SH-SY5Y (cell line): ENCODE measurements around the gene ZNF710.

Experiments used
- GATA2 ChIP-seq: IDR thresholded peaks from 2 replicates; pipeline ENCODE4 v1.6.1; 2011; ENCODE audit warnings: mild to moderate bottlenecking, low read depth, low read length
- GATA3 ChIP-seq: IDR thresholded peaks from 2 replicates; pipeline ENCODE4 v1.6.1; 2011; ENCODE audit warnings: low read depth, mild to moderate bottlenecking, low read length, moderate library complexity

ZNF710 gene

GRCh38 chr15:90049666-90050604, 48.8 kb downstream of the ZNF710 start:
- no peak for TF ChIP-seq GATA2
- no peak for TF ChIP-seq GATA3

DNA sequence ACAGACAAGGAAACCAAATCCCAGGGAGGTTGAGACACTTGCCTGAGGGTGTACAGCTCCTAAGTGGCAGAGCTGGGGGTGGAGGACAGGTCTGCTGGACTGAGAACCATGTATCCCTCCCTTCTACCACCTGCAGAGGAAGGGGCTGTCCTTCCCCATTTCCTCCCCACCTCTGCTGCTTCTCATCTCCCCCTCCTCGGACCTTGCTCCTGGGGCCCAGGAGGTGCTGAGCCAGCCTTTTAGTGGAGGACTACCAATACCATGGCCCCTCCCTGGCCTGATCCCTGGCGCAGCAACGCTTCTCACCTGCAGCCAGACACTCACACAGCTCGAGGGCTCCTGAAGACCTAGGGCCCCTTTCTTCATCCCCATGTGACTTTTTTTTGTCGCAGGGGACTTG, 50.8 kb downstream of the ZNF710 start:
- TF ChIP-seq GATA2 (no peak), GATA3 (no peak)

DNA sequence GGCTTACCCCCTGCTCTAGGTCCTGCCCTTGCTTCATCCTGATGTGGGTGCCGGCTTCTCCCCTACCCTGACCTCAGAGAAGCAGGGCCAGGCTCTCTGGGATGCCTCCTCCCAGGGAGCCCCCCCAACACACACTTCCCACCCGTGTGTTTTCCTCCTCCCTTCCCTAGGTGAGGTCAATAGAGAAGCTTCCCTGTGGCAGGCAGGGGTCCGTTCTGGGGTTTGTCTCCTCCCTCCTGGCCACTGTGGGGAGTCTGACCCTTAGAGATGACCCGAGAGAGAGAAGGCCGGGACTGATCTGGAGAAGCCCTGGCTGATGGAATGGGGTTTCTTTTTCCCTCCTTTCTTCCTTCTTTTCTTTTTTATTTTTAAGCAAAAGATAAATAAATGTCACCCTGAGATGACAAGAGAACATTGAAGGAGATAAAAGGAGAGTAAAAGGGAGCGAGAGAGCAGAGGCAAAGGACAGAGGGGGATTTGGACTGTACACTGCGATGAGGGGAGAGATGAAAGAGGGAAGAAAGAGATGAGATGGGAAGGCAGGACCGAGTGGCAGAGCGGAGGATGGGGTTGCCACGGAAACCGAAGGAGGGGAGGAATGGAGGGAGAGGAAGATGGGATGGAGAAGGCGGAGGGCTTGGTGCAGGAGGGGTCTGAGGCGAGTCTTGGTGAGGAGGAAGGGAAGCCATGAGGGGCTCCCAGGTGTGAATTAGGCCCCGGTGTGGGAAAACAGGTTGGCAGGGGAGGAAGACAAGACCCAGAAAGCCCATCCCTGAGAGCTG, 52.8 kb downstream of the ZNF710 start:
- TF ChIP-seq GATA3 (no peak), GATA2 (no peak)

DNA sequence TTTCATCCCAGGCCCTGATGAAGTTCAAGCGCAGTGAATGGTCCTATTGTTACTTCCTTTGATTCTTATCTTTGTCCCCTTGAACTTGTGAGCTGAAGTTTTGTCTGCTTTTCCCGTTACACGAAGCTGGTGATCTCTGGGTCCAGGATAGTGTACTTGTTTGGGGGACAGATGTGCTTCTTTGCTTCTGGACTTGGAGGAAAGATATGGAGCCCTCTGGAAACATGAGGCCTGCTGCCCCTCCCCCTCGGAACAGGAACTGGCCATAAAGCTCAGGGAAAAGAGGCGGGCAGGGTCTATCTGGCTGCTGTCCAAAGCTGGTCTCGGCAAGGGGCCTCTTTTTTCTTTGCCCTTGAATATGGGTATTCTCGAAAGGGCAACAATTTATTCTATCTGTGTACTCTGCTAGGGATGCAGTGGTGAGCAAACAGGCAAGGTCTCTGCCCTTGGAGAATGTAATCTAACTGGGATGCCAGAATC, 53.5 kb downstream of the ZNF710 start:
- 0 out of 2 replicates have a peak, but pooled peaks have one; percentile 30 for TF ChIP-seq GATA2
- no peak for TF ChIP-seq GATA3

DNA sequence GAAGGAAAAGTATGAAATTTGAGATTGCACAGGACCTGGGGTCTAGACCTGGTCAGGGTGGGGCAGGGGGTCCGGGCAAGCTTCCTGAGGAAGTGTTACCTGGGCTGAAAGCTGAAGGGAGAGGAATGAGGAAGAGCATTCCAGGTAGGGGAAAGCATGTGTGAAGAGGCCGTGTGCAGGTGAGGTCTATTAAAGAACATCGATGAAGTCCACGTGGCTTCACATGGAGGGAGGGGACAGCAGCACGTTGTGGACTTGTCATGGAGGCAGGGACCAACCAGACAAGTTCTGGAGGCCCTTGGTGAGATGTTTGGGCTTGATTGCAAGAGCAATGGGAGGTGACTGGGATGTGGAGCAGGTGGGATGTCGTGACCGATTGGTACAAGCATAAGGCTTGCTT, 54.1 kb downstream of the ZNF710 start:
- no peak for TF ChIP-seq GATA3
- TF ChIP-seq GATA2, result no peak

GRCh38 chr15:90056529-90056928, 55.4 kb downstream of the ZNF710 start:
- TF ChIP-seq GATA3, result no peak
- TF ChIP-seq GATA2, result no peak

DNA sequence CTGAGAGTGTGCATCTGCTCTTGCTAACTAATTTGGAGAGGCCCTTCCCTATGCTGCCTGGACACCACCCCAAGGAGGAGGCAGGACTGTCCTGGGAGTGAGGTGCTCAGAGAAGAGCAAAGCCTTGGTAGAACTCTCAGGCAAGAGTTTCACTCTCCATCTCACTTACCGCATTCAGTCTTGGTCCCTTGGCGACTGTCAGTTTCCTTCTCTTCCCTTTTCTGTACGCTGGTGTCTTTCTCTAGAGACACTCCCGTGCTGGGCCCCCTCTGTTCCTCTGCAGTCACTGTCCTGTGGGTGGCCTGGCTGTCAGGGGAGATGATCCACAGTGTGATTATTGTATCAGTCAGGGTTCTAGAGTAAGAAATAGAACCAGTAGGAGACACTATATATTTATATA, 57.2 kb downstream of the ZNF710 start:
- no peak for TF ChIP-seq GATA3
- no peak for TF ChIP-seq GATA2

- TF ChIP-seq GATA3 (no peak), GATA2 (no peak)
These were observed 57.7 kb downstream of the ZNF710 start for GRCh38 chr15:90058775-90059174.

DNA sequence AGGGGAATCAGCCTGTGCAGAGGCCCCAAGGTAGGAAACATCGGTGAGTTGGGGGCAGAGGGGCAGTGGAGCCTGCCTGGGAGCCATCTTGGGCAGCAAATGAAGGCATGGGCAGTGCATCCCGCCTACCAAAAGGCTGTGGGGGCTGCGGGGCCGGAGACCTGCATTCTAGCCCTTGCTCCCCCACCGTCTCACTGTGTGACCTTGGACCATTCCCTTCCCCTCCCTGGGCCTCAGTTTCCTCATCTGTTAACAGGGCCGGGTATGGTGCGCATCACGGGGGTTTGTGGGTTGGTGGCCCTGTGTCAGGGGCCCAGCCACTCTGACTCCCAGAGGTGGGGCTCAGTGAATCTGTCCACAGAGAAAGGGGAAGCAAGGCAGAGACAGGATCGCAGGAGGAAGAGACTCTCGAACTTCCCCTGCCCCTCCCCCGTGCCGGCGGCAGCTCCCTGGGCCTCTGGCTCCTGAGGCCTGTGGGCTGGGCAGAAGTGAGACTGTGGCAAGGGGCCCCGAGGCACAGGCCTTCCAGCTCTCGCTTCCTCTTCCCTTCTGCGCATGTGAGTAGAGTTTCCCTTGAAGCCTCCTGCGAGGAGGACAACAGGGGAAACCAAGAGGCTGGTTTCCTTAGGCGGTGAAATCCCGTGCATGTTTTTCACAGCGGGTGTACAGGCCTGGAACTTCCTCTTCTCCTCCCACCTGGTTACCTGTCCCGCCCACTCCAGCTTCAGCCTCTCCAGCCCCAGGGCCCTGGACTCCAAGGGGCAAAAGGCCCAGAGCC, 58.3 kb downstream of the ZNF710 start:
- TF ChIP-seq GATA3, result no peak
- no peak for TF ChIP-seq GATA2

DNA sequence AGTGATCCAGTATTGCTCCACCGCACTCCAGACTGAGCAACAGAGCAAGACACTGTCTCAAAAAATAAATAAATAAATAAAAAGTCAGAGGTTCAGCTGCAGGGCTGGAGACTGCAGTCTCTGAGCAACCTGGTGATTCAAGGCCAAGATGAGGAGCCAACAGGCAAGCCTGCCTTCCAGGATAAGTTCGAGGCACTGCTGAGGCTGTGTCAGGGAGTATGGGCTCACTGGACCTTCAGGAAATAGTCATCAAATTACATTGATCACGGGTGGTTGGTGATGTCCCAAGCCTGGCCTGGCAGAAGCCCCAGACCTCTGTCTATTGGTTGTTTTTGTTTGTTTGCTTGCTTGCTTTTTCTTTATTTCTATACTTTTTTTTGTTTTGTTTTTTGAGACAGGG, 59.7 kb downstream of the ZNF710 start:
- no peak for TF ChIP-seq GATA3
- TF ChIP-seq GATA2, result no peak

DNA sequence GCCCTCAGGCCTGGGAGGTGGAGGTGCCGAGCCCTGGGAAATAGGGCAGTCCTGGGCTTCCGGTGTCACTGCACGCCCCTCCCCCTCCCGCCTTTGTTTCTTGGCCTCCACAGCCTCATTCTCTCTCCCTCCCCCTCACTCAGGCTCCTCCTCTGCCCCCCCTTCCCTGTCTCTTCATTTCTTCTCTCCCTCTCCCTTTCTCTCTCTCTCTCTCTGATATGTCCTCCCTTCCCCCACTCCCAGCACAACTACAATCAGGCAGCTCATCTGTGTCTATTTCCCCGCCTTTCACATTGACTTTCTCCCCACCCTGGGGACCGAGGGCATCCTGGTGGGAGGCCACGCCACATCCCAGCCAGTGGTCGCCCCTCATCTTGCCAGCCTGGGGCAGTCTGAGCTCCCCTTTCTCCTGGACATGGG, 60.9 kb downstream of the ZNF710 start:
- no peak for TF ChIP-seq GATA3
- no peak for TF ChIP-seq GATA2

DNA sequence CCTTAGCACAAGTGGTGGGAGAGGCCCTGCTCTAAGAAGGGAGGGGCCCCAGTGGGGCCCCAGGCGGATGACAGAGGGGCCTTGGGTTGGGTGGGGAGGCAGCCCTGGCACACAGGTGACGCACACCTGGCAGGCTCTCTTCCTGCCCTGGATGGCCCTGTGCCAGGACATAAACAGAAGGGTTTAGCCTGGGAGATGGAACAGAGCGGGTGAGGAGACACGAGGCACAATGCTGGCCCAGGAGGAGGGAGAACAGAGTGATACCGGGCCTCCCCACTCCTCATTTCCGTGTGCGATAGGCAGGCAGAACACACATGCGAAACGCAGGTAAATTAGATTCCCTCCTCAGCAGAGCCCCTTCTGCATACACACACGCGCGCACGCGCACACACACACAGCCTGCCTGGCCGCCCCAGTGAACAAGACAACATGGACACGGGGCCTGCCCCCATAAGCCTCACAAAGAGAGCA, 61.4 kb downstream of the ZNF710 start:
- TF ChIP-seq GATA2 (no peak), GATA3 (no peak)

- TF ChIP-seq GATA2, result no peak
- TF ChIP-seq GATA3, result no peak
These were observed 62.0 kb downstream of the ZNF710 start for GRCh38 chr15:90062973-90063769.

DNA sequence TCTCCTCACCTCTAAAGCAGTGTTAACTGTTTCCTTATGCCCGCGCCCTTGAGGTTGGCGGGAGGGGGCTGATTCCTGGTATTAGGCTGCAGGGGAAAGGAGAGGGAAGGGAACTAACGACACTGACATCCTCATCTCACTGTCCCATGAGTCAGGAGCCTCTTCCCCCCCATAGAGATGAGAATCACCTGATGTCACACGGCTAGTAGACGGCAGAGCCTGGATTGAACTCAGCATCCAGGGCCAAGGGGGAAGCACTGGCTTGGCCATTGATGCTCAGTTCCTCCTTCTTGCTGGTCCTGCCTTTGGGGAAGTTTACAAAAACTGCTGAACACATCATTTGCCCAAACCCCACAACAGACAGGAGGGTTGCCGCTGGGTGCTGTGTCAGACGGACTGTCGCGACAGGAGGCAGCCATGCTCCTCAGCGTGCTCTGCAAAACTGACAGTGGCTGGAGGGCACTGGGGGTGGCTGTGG, 62.7 kb downstream of the ZNF710 start:
- TF ChIP-seq GATA2 (no peak), GATA3 (no peak)
